IMR-90 (cell line): Measurements from ENCODE around the gene ATP5ME. TPM values are rescaled to one million over a fixed set of nuclear protein-coding genes. Genes with fewer than 3 reads are reported as not detected.

Experiments used
- ATAC-seq: fragments of 200-7000 bp; cut with Tn5 transposase; 2 replicates; pipeline ENCODE4 v1.9.1; 2020; ENCODE audit warnings: low read depth, mild to moderate bottlenecking, moderate library complexity
- BruUV-seq: library from RNA; stranded (reverse); fragments of 400-500 nt; replicated peaks from 2 replicates; lab custom pipeline; 2021; lab: Mats Ljungman, UMichigan
- CTCF ChIA-PET: fragments of 300-600 bp; formaldehyde crosslinking; extraction: SDS; loops from one replicate; lab custom pipeline; 2021; ENCODE audit warnings: antibody characterized with exemption; lab: Yijun Ruan, JAX
- POLR2A ChIA-PET: fragments of 300-600 bp; sonication (Branson Sonifier 250); formaldehyde crosslinking; loops from one replicate; lab custom pipeline; 2022; ENCODE audit warnings: antibody characterized with exemption; ENCODE audit not compliant: unreplicated experiment; lab: Charles Lee
- DNase-seq: peaks from one replicate; pipeline ENCODE4 v3.0.0; 2013
- H2AFZ ChIP-seq: replicated peaks from 2 replicates; pipeline ENCODE3; 2013; ENCODE audit warnings: low read length, mild to moderate bottlenecking; ENCODE audit not compliant: poor library complexity
- H2AK5ac ChIP-seq: 2 replicates; pipeline ENCODE4 v1.6.1; 2013; ENCODE audit warnings: low read depth, low read length, inconsistent platforms
- H2AK9ac ChIP-seq: replicated peaks from 2 replicates; pipeline ENCODE3; 2013; ENCODE audit warnings: mild to moderate bottlenecking, low read depth, low read length, moderate library complexity; ENCODE audit not compliant: poor library complexity
- H2BK120ac ChIP-seq: 2 replicates; pipeline ENCODE4 v1.6.1; 2013; ENCODE audit warnings: low read depth, low read length, inconsistent platforms
- H2BK15ac ChIP-seq: 3 replicates; pipeline ENCODE4 v1.6.1; 2013; ENCODE audit warnings: low read depth, low read length, inconsistent platforms
- H2BK20ac ChIP-seq: 2 replicates; pipeline ENCODE4 v1.6.1; 2013; ENCODE audit warnings: low read depth, mild to moderate bottlenecking, inconsistent platforms, low read length, moderate library complexity
- H2BK5ac ChIP-seq: 2 replicates; pipeline ENCODE4 v1.6.1; 2013; ENCODE audit warnings: mild to moderate bottlenecking, low read depth, low read length, inconsistent platforms; ENCODE audit not compliant: poor library complexity, severe bottlenecking
- H3K14ac ChIP-seq: replicated peaks from 2 replicates; pipeline ENCODE4 v1.6.1; 2013; ENCODE audit warnings: low read depth, low read length, inconsistent platforms
- H3K18ac ChIP-seq: 2 replicates; pipeline ENCODE4 v1.6.1; 2013; ENCODE audit warnings: low read depth, low read length, control low read depth
- H3K23ac ChIP-seq: 2 replicates; pipeline ENCODE4 v1.6.1; 2013; ENCODE audit warnings: low read depth, low read length, inconsistent platforms
- H3K27ac ChIP-seq: 2 replicates; pipeline ENCODE4 v1.5.1; 2013; ENCODE audit warnings: mild to moderate bottlenecking, control low read depth, low read length; ENCODE audit not compliant: insufficient read depth
- H3K27me3 ChIP-seq: 2 replicates; pipeline ENCODE4 v1.6.1; 2013; ENCODE audit warnings: low read length; ENCODE audit not compliant: control insufficient read depth, insufficient read depth
- H3K36me3 ChIP-seq: 2 replicates; pipeline ENCODE4 v1.6.1; 2013; ENCODE audit warnings: low read length, mixed read lengths; ENCODE audit not compliant: control insufficient read depth, insufficient read depth
- H3K4ac ChIP-seq: 2 replicates; pipeline ENCODE4 v1.6.1; 2013; ENCODE audit warnings: low read depth, low read length, inconsistent platforms
- H3K4me1 ChIP-seq: 2 replicates; pipeline ENCODE4 v1.6.1; 2013; ENCODE audit warnings: low read length, mixed read lengths; ENCODE audit not compliant: control insufficient read depth, insufficient read depth
- H3K4me2 ChIP-seq: 2 replicates; pipeline ENCODE4 v1.6.1; 2013; ENCODE audit warnings: low read depth, mild to moderate bottlenecking, control low read depth, low read length, moderate library complexity
- H3K4me3 ChIP-seq: 2 replicates; pipeline ENCODE4 v1.5.1; 2013; ENCODE audit warnings: low read depth, mild to moderate bottlenecking, control low read depth, low read length, moderate library complexity; ENCODE audit not compliant: insufficient read depth
- H3K56ac ChIP-seq: 2 replicates; pipeline ENCODE4 v1.6.1; 2013; ENCODE audit warnings: low read length, inconsistent platforms; ENCODE audit not compliant: insufficient read depth; ENCODE audit errors: extremely low read depth
- H3K79me1 ChIP-seq, 2 experiments: 2 replicates each; pipeline ENCODE4 v1.6.1; 2013; ENCODE audit warnings: low read length in 2 of 2, inconsistent platforms in 1 of 2, low read depth in 1 of 2
- H3K9ac ChIP-seq: 2 replicates; pipeline ENCODE4 v1.6.1; 2013; ENCODE audit warnings: low read depth, low read length, control low read depth
- H3K9me1 ChIP-seq: 2 replicates; pipeline ENCODE4 v1.6.1; 2013; ENCODE audit warnings: low read length, inconsistent platforms; ENCODE audit not compliant: insufficient read depth
- H3K9me3 ChIP-seq: 2 replicates; pipeline ENCODE4 v1.6.1; 2013; ENCODE audit warnings: low read length; ENCODE audit not compliant: control insufficient read depth, insufficient read depth
- H4K20me1 ChIP-seq: 2 replicates; pipeline ENCODE4 v1.6.1; 2013; ENCODE audit warnings: low read length, inconsistent platforms; ENCODE audit not compliant: insufficient read depth
- H4K5ac ChIP-seq: 2 replicates; pipeline ENCODE4 v1.6.1; 2013; ENCODE audit warnings: mild to moderate bottlenecking, low read depth, low read length, control low read depth
- H4K8ac ChIP-seq, 2 experiments: 2 replicates each; pipeline ENCODE4 v1.6.1; 2013; ENCODE audit warnings: low read depth in 2 of 2, low read length in 2 of 2, control low read depth in 1 of 2, inconsistent platforms in 1 of 2
- H4K91ac ChIP-seq: 2 replicates; pipeline ENCODE4 v1.6.1; 2013; ENCODE audit warnings: low read depth, low read length, inconsistent platforms; ENCODE audit not compliant: insufficient read depth
- BHLHE40 ChIP-seq: fragments of 150-350 bp; IDR thresholded peaks from 2 replicates; pipeline ENCODE4 v1.6.1; 2016; ENCODE audit warnings: mild to moderate bottlenecking, low read depth, low read length
- CEBPB ChIP-seq: IDR thresholded peaks from 2 replicates; pipeline ENCODE4 v1.6.1; 2012; ENCODE audit warnings: low read depth, low read length, improper control_type of control experiment
- CTCF ChIP-seq: conservative IDR thresholded peaks from 2 replicates; pipeline ENCODE4 v1.5.1; 2012; ENCODE audit warnings: mild to moderate bottlenecking, low read depth, low read length, improper control_type of control experiment
- ELK1 ChIP-seq: fragments of 150-350 bp; IDR thresholded peaks from 2 replicates; pipeline ENCODE4 v1.6.1; 2016; ENCODE audit warnings: low read depth, mild to moderate bottlenecking, low read length, moderate library complexity, borderline replicate concordance
- FOS ChIP-seq: fragments of 150-350 bp; IDR thresholded peaks from 2 replicates; pipeline ENCODE4 v1.6.1; 2016; ENCODE audit warnings: low read depth, low read length
- MAFK ChIP-seq: IDR thresholded peaks from 2 replicates; pipeline ENCODE4 v1.6.1; 2012; ENCODE audit warnings: low read depth, low read length, improper control_type of control experiment
- MAZ ChIP-seq: IDR thresholded peaks from 2 replicates; pipeline ENCODE4 v1.6.1; 2012; ENCODE audit warnings: low read depth, mild to moderate bottlenecking, low read length, improper control_type of control experiment, moderate library complexity, borderline replicate concordance
- MXI1 ChIP-seq: IDR thresholded peaks from 2 replicates; pipeline ENCODE4 v1.6.1; 2012; ENCODE audit warnings: low read depth, mild to moderate bottlenecking, low read length, moderate library complexity, borderline replicate concordance
- NFE2L2 ChIP-seq: fragments of 150-350 bp; IDR thresholded peaks from 2 replicates; pipeline ENCODE4 v1.6.1; 2016; ENCODE audit warnings: low read depth, mild to moderate bottlenecking, low read length
- POLR2A ChIP-seq: IDR thresholded peaks from 2 replicates; pipeline ENCODE4 v1.6.1; 2012; ENCODE audit warnings: mild to moderate bottlenecking, low read depth, low read length
- RAD21 ChIP-seq: IDR thresholded peaks from 2 replicates; pipeline ENCODE4 v1.6.1; 2012; ENCODE audit warnings: low read length, improper control_type of control experiment
- RCOR1 ChIP-seq: IDR thresholded peaks from 2 replicates; pipeline ENCODE4 v1.6.1; 2012; ENCODE audit warnings: mild to moderate bottlenecking, low read length, improper control_type of control experiment; ENCODE audit not compliant: insufficient replicate concordance
- RFX5 ChIP-seq: IDR thresholded peaks from 2 replicates; pipeline ENCODE4 v1.8.0; 2012; ENCODE audit warnings: low read depth, mild to moderate bottlenecking, low read length, moderate library complexity
- SMC3 ChIP-seq: fragments of 150-350 bp; IDR thresholded peaks from 2 replicates; pipeline ENCODE4 v1.6.1; 2016; ENCODE audit warnings: low read depth, mild to moderate bottlenecking, antibody characterized with exemption, low read length, moderate library complexity
- USF2 ChIP-seq: fragments of 150-350 bp; IDR thresholded peaks from 2 replicates; pipeline ENCODE4 v1.6.1; 2017; ENCODE audit warnings: mild to moderate bottlenecking, antibody characterized with exemption, low read length, low read depth
- WGBS, 2 experiments: methylation state at CpG; one replicate each; pipeline versions ENCODE4 v1.1.5 to v1.1.7; 2013; ENCODE audit warnings: missing lambda C conversion rate in 2 of 2; ENCODE audit not compliant: insufficient read length in 1 of 2; ENCODE audit errors: extremely low coverage in 2 of 2; 5-methylcytosine and 5-hydroxymethylcytosine counted together
- dilution Hi-C: fragments of 300-500 bp; cut with HindIII; formaldehyde crosslinking; loops from one replicate; pipeline ENCODE4 v1.14.3; 2018; ENCODE audit warnings: low sequenced_read_pairs; ENCODE audit not compliant: unreplicated experiment
- in situ Hi-C: fragments of 300-500 bp; cut with MboI; formaldehyde crosslinking; loops from 3 replicates; pipeline ENCODE4 v1.14.3; 2019; ENCODE audit warnings: low sequenced_read_pairs, inconsistent platforms, mixed read lengths
- intact Hi-C: fragments of 100-400 bp; cut with micrococcal nuclease; formaldehyde crosslinking; loops from 2 replicates; pipeline ENCODE4 v1.10.0; 2022
- polyA plus RNA-seq, 3 experiments: library from polyadenylated mRNA; depleted of rRNA; stranded (reverse); fragments of >200 nt; gene quantifications; 2 replicates each; pipeline ENCODE4 v1.2.3, GENCODE V29; 2012; ENCODE audit warnings: low replicate concordance in 1 of 3
- total RNA-seq: library from RNA; depleted of rRNA; stranded (reverse); fragments of >200 nt; gene quantifications from 2 replicates; pipeline ENCODE4 v1.2.3, GENCODE V29; 2012

Gene ATP5ME
- total and polyA plus RNA-seq, 2 of the 4 experiments (the other 2 are of a cell fraction) = 39.3 to 603 TPM

- Histone ChIP-seq H4K20me1 (no peaks in the 10 kb centered on the region), H2AK9ac (no peak overlapping the region), H3K4me2 (no peak overlapping the region), H2BK5ac (no peak overlapping the region), H2BK20ac (no peak overlapping the region), H4K8ac (no peak overlapping the region), H3K36me3 (no peaks in the 10 kb centered on the region), H3K9me3 (peaks cover 24% of the 10 kb centered on the region), H3K18ac (no peak overlapping the region), H4K91ac (no peak overlapping the region), H3K4me1 (no peaks in the 10 kb centered on the region), H2AK5ac (no peak overlapping the region), H2BK15ac (no peak overlapping the region), H3K27me3 (no peaks in the 10 kb centered on the region), H2BK120ac (no peak overlapping the region), H2AFZ (no peak overlapping the region), H3K56ac (no peak overlapping the region), H3K14ac (no peak overlapping the region), H3K9ac (no peak overlapping the region), H3K4ac (no peak overlapping the region), H3K23ac (no peak overlapping the region), H4K5ac (no peak overlapping the region), H3K9me1 (no peaks in the 10 kb centered on the region), H3K27ac (no peak overlapping the region), H3K4me3 (no peak overlapping the region), H3K79me1 (no peaks in the 10 kb centered on the region)
- no TSS peak for BruUV-seq
- CTCF ChIA-PET = no interaction called here
- POLR2A ChIA-PET = no interaction called here
- intact Hi-C loops (no loop called here), dilution Hi-C loops (no loop called here), in situ Hi-C loops (no loop called here)
- 56% methylated on average over 4 of the region's 27 CpGs; no CpG with 5 or more reads in 1 of the 2 experiments for WGBS, 2 experiments
- ATAC-seq = no peak
- TF ChIP-seq SMC3 (no peak), CEBPB (no peak), NFE2L2 (no peak), POLR2A (no peak), RAD21 (no peak), RFX5 (no peak), BHLHE40 (no peak), FOS (no peak), ELK1 (no peak), RCOR1 (no peak), USF2 (no peak), MXI1 (no peak), MAFK (no peak), MAZ (no peak), CTCF (no peak)
- no peak for DNase-seq
Measured at GRCh38 chr4:628821-629635, 45.0 kb downstream of the ATP5ME start.
